ENCODE results near the gene SPHK2.
"Not testable (repeated sequence)": the region's sequence is repeated elsewhere in the genome, so short reads cannot be mapped to it uniquely, and the experiment has no call there.

Gene SPHK2

DNA sequence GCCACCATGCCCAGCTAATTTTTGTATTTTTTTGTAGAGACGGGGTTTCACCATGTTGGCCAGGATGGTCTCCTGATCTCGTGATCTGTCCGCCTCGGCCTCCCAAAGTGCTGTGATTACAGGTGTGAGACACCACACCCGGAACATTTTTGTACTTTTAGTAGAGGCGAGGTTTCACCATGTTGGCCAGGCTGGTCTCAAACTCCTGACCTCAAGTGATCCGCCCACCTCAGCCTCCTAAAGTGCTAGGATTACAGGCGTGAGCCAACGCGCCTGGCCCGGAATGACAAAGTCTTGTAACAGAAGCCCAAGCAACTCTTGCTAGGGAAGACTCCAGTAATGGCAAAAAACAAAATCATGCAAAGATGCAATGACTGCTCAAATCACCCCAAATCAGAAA is 13.0 kb downstream of the SPHK2 start:
- Histone ChIP-seq H3K27me3 (ENCODE audit: control insufficient read depth, insufficient read depth, low read length, poor library complexity, severe bottlenecking) (peaks cover 10% of the 10 kb centered on the region), H3K4me1 (ENCODE audit: control insufficient read depth, insufficient read depth, low read length) (peaks cover 22% of the 10 kb centered on the region)
- H3K36me3 ChIP-seq (ENCODE audit: control insufficient read depth, insufficient read depth, low read length); H3K9me3 ChIP-seq (ENCODE audit: control insufficient read depth, low read length); H3K4me3 ChIP-seq (ENCODE audit: insufficient read depth, low read depth, low read length); H3K27ac ChIP-seq (ENCODE audit: insufficient read depth, low read depth, low read length, poor library complexity, severe bottlenecking): not testable (repeated sequence)
- WGBS, 2 experiments: 92 to 95% methylated on average over 11 of the region's 11 CpGs

- peaks cover 10% of the 10 kb centered on the region for H3K27me3 ChIP-seq (ENCODE audit: control insufficient read depth, insufficient read depth, low read length, poor library complexity, severe bottlenecking)
- peaks cover 22% of the 10 kb centered on the region for H3K4me1 ChIP-seq (ENCODE audit: control insufficient read depth, insufficient read depth, low read length)
- H3K9me3 ChIP-seq (ENCODE audit: control insufficient read depth, low read length): no peaks in the 10 kb centered on the region
- no peaks in the 10 kb centered on the region for H3K36me3 ChIP-seq (ENCODE audit: control insufficient read depth, insufficient read depth, low read length)
- H3K27ac ChIP-seq (ENCODE audit: insufficient read depth, low read depth, low read length, poor library complexity, severe bottlenecking): no peak overlapping the region
- H3K4me3 ChIP-seq (ENCODE audit: insufficient read depth, low read depth, low read length): no peak overlapping the region
Measured at GRCh38 chr19:48632692-48633147, 13.4 kb downstream of the SPHK2 start.

GRCh38 chr19:48633148-48634035 is 14.1 kb downstream of the SPHK2 start:
- H3K27me3 ChIP-seq (ENCODE audit: control insufficient read depth, insufficient read depth, low read length, poor library complexity, severe bottlenecking): peaks cover 10% of the 10 kb centered on the region
- no peaks in the 10 kb centered on the region for H3K9me3 ChIP-seq (ENCODE audit: control insufficient read depth, low read length)
- H3K27ac ChIP-seq (ENCODE audit: insufficient read depth, low read depth, low read length, poor library complexity, severe bottlenecking): no peak overlapping the region
- 90 to 94% methylated on average over 22 of the region's 22 CpGs for WGBS, 2 experiments
- H3K4me1 ChIP-seq (ENCODE audit: control insufficient read depth, insufficient read depth, low read length): peaks cover 23% of the 10 kb centered on the region
- H3K4me3 ChIP-seq (ENCODE audit: insufficient read depth, low read depth, low read length): no peak overlapping the region
- no peaks in the 10 kb centered on the region for H3K36me3 ChIP-seq (ENCODE audit: control insufficient read depth, insufficient read depth, low read length)

GRCh38 chr19:48634036-48634342 is 14.7 kb downstream of the SPHK2 start:
- Histone ChIP-seq H3K9me3 (ENCODE audit: control insufficient read depth, low read length) (no peaks in the 10 kb centered on the region), H3K27ac (ENCODE audit: insufficient read depth, low read depth, low read length, poor library complexity, severe bottlenecking) (peak overlapping the region; percentile 57), H3K4me1 (ENCODE audit: control insufficient read depth, insufficient read depth, low read length) (peaks cover 29% of the 10 kb centered on the region), H3K4me3 (ENCODE audit: insufficient read depth, low read depth, low read length) (peak overlapping the region; percentile 20), H3K36me3 (ENCODE audit: control insufficient read depth, insufficient read depth, low read length) (no peaks in the 10 kb centered on the region), H3K27me3 (ENCODE audit: control insufficient read depth, insufficient read depth, low read length, poor library complexity, severe bottlenecking) (peaks cover 10% of the 10 kb centered on the region)
- WGBS, 2 experiments: 83 to 90% methylated on average over 7 of the region's 7 CpGs

GRCh38 chr19:48634424-48635262 is 15.3 kb downstream of the SPHK2 start:
- Histone ChIP-seq H3K27ac (ENCODE audit: insufficient read depth, low read depth, low read length, poor library complexity, severe bottlenecking) (peak overlapping the region; percentile 74), H3K4me1 (ENCODE audit: control insufficient read depth, insufficient read depth, low read length) (peaks cover 25% of the 10 kb centered on the region), H3K4me3 (ENCODE audit: insufficient read depth, low read depth, low read length) (peak overlapping the region; percentile 75), H3K36me3 (ENCODE audit: control insufficient read depth, insufficient read depth, low read length) (no peaks in the 10 kb centered on the region), H3K27me3 (ENCODE audit: control insufficient read depth, insufficient read depth, low read length, poor library complexity, severe bottlenecking) (peaks cover 10% of the 10 kb centered on the region), H3K9me3 (ENCODE audit: control insufficient read depth, low read length) (no peaks in the 10 kb centered on the region)
- 10 to 11% methylated on average over 37 of the region's 37 CpGs for WGBS, 2 experiments

- 2% methylated on average over 67 of the region's 67 CpGs for WGBS, 2 experiments
- H3K9me3 ChIP-seq (ENCODE audit: control insufficient read depth, low read length): no peaks in the 10 kb centered on the region
- no peaks in the 10 kb centered on the region for H3K36me3 ChIP-seq (ENCODE audit: control insufficient read depth, insufficient read depth, low read length)
- peak overlapping the region; percentile 74 for H3K27ac ChIP-seq (ENCODE audit: insufficient read depth, low read depth, low read length, poor library complexity, severe bottlenecking)
- peak overlapping the region; percentile 75 for H3K4me3 ChIP-seq (ENCODE audit: insufficient read depth, low read depth, low read length)
- peaks cover 20% of the 10 kb centered on the region for H3K4me1 ChIP-seq (ENCODE audit: control insufficient read depth, insufficient read depth, low read length)
- peaks cover 10% of the 10 kb centered on the region for H3K27me3 ChIP-seq (ENCODE audit: control insufficient read depth, insufficient read depth, low read length, poor library complexity, severe bottlenecking)
Measured at GRCh38 chr19:48635263-48635965, 16.1 kb downstream of the SPHK2 start.

DNA sequence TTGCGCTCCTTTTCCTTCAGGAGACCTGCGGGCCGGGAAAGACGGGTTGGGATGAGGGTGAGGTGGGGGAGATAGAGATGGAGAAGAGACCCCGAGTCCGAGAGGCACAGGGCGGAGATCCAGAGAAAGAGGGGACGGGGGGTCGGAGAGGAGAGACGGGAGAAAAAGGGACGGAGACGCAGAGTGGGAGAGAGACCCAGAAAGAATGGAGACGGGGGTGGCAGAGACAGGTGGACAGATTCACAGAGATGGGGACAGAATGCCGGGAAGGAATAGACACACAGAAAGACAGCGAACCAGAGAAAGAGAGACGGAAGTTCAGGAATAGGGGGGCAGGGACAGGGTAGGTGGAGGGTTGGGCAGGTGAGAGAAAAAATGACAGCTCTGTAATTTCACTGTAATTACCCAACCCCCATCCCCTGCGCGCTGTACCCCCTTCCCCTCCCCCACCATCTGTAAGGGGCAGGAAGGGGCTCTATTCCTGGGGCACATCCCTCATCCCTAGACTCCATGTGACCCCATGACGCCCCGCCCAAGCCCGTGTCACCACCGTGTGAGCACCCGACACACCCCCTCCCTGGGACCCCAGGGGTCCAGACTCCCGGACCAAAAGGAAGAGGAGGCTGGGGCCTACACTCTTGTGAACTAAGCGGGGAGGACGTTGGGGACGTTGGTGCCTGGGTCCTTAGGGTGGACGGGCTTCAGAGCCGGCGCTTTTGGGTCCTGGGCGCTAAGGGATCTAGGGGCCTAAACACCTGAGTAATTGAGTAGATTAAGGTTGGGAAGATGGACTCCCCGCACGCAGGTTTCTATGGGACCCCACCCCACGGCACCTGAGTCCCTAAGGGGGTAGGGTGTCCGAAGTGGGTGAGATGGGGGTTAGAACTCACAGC is 16.9 kb downstream of the SPHK2 start:
- H3K27me3 ChIP-seq (ENCODE audit: control insufficient read depth, insufficient read depth, low read length, poor library complexity, severe bottlenecking): peaks cover 10% of the 10 kb centered on the region
- peaks cover 13% of the 10 kb centered on the region for H3K4me1 ChIP-seq (ENCODE audit: control insufficient read depth, insufficient read depth, low read length)
- peak overlapping the region; percentile 75 for H3K4me3 ChIP-seq (ENCODE audit: insufficient read depth, low read depth, low read length)
- no peak overlapping the region for H3K27ac ChIP-seq (ENCODE audit: insufficient read depth, low read depth, low read length, poor library complexity, severe bottlenecking)
- 2% methylated on average over 35 of the region's 35 CpGs for WGBS, 2 experiments
- no peaks in the 10 kb centered on the region for H3K36me3 ChIP-seq (ENCODE audit: control insufficient read depth, insufficient read depth, low read length)
- H3K9me3 ChIP-seq (ENCODE audit: control insufficient read depth, low read length): no peaks in the 10 kb centered on the region

DNA sequence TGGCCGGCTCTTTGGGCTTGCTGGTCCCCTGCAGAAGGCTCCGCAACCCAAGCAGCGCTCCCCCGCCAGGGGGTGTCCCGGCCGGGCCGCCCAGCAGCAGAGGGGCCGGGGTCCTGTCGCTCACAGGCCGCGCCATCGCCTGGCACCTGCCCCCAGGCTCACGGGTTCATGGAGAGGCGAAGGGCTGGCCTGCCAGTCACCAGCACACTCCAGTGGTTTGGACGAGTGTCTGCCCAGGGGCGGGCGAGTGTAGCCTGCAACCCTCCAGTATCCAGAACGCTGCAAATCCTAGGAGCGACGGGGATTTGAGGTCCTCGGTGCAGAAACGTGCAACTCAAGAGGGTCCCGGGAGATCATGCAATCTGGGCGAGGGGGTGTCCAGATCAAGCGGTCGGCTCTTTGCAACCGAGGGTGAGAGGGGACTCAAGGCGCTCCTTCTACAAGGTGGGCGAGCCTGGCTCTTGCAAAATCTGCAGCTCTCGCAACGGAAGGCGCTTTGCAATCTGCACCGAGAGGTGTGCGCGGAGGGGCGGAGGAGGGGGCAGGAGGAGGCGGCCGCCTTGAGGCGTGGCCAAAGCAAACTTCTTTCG is 17.6 kb downstream of the SPHK2 start, which contains the start of gene DBP:
TSS of gene DBP (minus strand) at position 521 of the 590 bp plus-strand sequence. CDS start at position 136, 385 bp downstream.
- 1% methylated on average over 40 of the region's 40 CpGs for WGBS, 2 experiments
- H3K4me3 ChIP-seq (ENCODE audit: insufficient read depth, low read depth, low read length): peak within 1 kb of the TSS; percentile 75
- peak within 1 kb of the TSS; percentile 95 for H3K27ac ChIP-seq (ENCODE audit: insufficient read depth, low read depth, low read length, poor library complexity, severe bottlenecking)
- H3K4me1 ChIP-seq (ENCODE audit: control insufficient read depth, insufficient read depth, low read length): peaks cover 13% of the 10 kb centered on the region
- H3K27me3 ChIP-seq (ENCODE audit: control insufficient read depth, insufficient read depth, low read length, poor library complexity, severe bottlenecking): peaks cover 10% of the 10 kb centered on the region
- no peaks in the 10 kb centered on the region for H3K36me3 ChIP-seq (ENCODE audit: control insufficient read depth, insufficient read depth, low read length)
- no peaks in the 10 kb centered on the region for H3K9me3 ChIP-seq (ENCODE audit: control insufficient read depth, low read length)

DNA sequence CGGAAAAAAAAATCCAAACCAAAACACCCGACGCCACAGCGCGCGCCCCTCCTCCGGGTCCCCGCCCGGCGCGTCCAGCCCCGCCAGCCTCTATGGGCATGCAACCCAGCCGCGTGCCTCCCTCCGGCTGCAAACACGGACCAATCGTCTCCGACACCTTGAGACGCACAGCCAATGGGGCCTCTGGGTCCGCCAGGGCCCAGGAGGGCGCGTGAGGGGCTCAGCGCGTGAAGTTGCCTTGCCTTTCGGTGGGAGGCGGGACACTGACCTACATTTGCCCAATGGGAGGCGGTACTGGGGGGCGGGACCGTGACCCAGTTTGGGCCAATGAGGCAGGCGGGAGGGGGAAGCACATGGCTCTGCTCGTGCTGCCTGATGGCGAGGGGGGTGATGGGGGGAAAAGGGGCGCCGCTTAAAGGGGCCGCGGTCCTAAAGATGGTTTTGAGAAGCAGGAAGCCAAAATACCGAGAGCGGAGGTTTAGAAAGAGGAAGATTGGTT is 18.2 kb downstream of the SPHK2 start:
- no peaks in the 10 kb centered on the region for H3K36me3 ChIP-seq (ENCODE audit: control insufficient read depth, insufficient read depth, low read length)
- WGBS, 2 experiments: 0% methylated on average over 38 of the region's 38 CpGs
- peaks cover 10% of the 10 kb centered on the region for H3K27me3 ChIP-seq (ENCODE audit: control insufficient read depth, insufficient read depth, low read length, poor library complexity, severe bottlenecking)
- H3K4me3 ChIP-seq (ENCODE audit: insufficient read depth, low read depth, low read length): peak overlapping the region; percentile 75
- peaks cover 13% of the 10 kb centered on the region for H3K4me1 ChIP-seq (ENCODE audit: control insufficient read depth, insufficient read depth, low read length)
- no peaks in the 10 kb centered on the region for H3K9me3 ChIP-seq (ENCODE audit: control insufficient read depth, low read length)
- H3K27ac ChIP-seq (ENCODE audit: insufficient read depth, low read depth, low read length, poor library complexity, severe bottlenecking): peak overlapping the region; percentile 95

Data from ectodermal cell (in vitro differentiated cells).